WTC11 (cell line): ENCODE measurements around the gene IRAK1. TPM values are rescaled to one million over a fixed set of nuclear protein-coding genes. Genes with fewer than 3 reads are reported as not detected.

Source experiments
- ATAC-seq: fragments of 200-7000 bp; cut with Tn5 transposase; 2 replicates; pipeline ENCODE4 v1.10.0; 2021; ENCODE audit warnings: mild to moderate bottlenecking, moderate library complexity
- CTCF ChIA-PET: fragments of 300-600 bp; sonication (Branson Sonifier 250); formaldehyde crosslinking; loops from one replicate; lab custom pipeline; 2021; ENCODE audit warnings: antibody characterized with exemption; lab: Charles Lee
- POLR2A ChIA-PET: fragments of 350-600 bp; sonication (Branson Sonifier 250); formaldehyde crosslinking; loops from one replicate; lab custom pipeline; 2021; ENCODE audit warnings: antibody characterized with exemption; lab: Charles Lee
- DNase-seq: peaks from one replicate; pipeline ENCODE4 v3.0.0; 2021; ENCODE audit warnings: low spot score
- H3K27ac Mint-ChIP-seq: 2 replicates; pipeline ENCODE4 v1.8.0; 2021; ENCODE audit warnings: mixed read lengths
- H3K27me3 Mint-ChIP-seq: 2 replicates; pipeline ENCODE4 v1.8.0; 2021; ENCODE audit warnings: low read depth, mild to moderate bottlenecking, moderate library complexity, mixed read lengths
- H3K36me3 Mint-ChIP-seq: 2 replicates; pipeline ENCODE4 v1.8.0; 2021; ENCODE audit warnings: mixed read lengths
- H3K4me1 Mint-ChIP-seq: 2 replicates; pipeline ENCODE4 v1.8.0; 2022; ENCODE audit warnings: mixed read lengths
- H3K4me3 Mint-ChIP-seq: 2 replicates; pipeline ENCODE4 v1.8.0; 2021; ENCODE audit warnings: mild to moderate bottlenecking, moderate library complexity, mixed read lengths
- H3K9me3 Mint-ChIP-seq: 2 replicates; pipeline ENCODE4 v1.8.0; 2021; ENCODE audit warnings: mixed read lengths
- ATF1 ChIP-seq: sonication (generic); formaldehyde crosslinking; IDR thresholded peaks from 2 replicates; pipeline ENCODE4 v1.8.1; 2023; ENCODE audit warnings: mild to moderate bottlenecking, moderate library complexity, missing genetic modification reagents
- ATF2 ChIP-seq: sonication (generic); formaldehyde crosslinking; IDR thresholded peaks from 2 replicates; pipeline ENCODE4 v1.8.1; 2022; ENCODE audit warnings: low read depth, missing genetic modification reagents, borderline replicate concordance
- CBFB ChIP-seq: sonication (generic); formaldehyde crosslinking; IDR thresholded peaks from 2 replicates; pipeline ENCODE4 v1.8.1; 2022; ENCODE audit warnings: mild to moderate bottlenecking, low read depth, missing genetic modification reagents
- E2F4 ChIP-seq: sonication (generic); formaldehyde crosslinking; IDR thresholded peaks from 2 replicates; pipeline ENCODE4 v1.8.1; 2022; ENCODE audit warnings: low read depth, mild to moderate bottlenecking, moderate library complexity, missing genetic modification reagents, borderline replicate concordance
- ESRRA ChIP-seq: sonication (generic); formaldehyde crosslinking; IDR thresholded peaks from 2 replicates; pipeline ENCODE4 v1.8.1; 2022; ENCODE audit warnings: mild to moderate bottlenecking, missing genetic modification reagents, borderline replicate concordance
- KAT7 ChIP-seq: sonication (generic); formaldehyde crosslinking; IDR thresholded peaks from 2 replicates; pipeline ENCODE4 v1.8.1; 2023; ENCODE audit warnings: missing genetic modification reagents, mild to moderate bottlenecking, borderline replicate concordance
- MYBL2 ChIP-seq: sonication (generic); formaldehyde crosslinking; IDR thresholded peaks from 2 replicates; pipeline ENCODE4 v1.8.1; 2023; ENCODE audit warnings: mild to moderate bottlenecking, moderate library complexity, missing genetic modification reagents
- NFATC4 ChIP-seq: fragments of 250-450 bp; sonication (Bioruptor Pico); IDR thresholded peaks from 2 replicates; pipeline ENCODE4 v1.9.0; 2021; ENCODE audit warnings: mild to moderate bottlenecking
- ZNF138 ChIP-seq: sonication (generic); formaldehyde crosslinking; conservative IDR thresholded peaks from 2 replicates; pipeline ENCODE4 v1.8.1; 2022; ENCODE audit warnings: mild to moderate bottlenecking, moderate library complexity, missing genetic modification reagents
- ZNF219 ChIP-seq: sonication (generic); formaldehyde crosslinking; IDR thresholded peaks from 2 replicates; pipeline ENCODE4 v1.8.0; 2023; ENCODE audit warnings: missing genetic modification reagents, mild to moderate bottlenecking, borderline replicate concordance
- ZNF232 ChIP-seq: sonication (generic); formaldehyde crosslinking; IDR thresholded peaks from 2 replicates; pipeline ENCODE4 v1.8.0; 2022; ENCODE audit warnings: mild to moderate bottlenecking, missing genetic modification reagents
- total RNA-seq: library from RNA; stranded (reverse); gene quantifications from 3 replicates; pipeline ENCODE4 v1.2.3, GENCODE V29; 2021
- TF ChIP-seq, protein P1 (sequence below): sonication (generic); formaldehyde crosslinking; IDR thresholded peaks from 2 replicates; pipeline ENCODE4 v1.8.0; 2022; ENCODE audit warnings: mild to moderate bottlenecking, missing genetic modification reagents
- TF ChIP-seq, protein P2 (sequence below): sonication (generic); formaldehyde crosslinking; IDR thresholded peaks from 2 replicates; pipeline ENCODE4 v1.8.1; 2023; ENCODE audit warnings: mild to moderate bottlenecking, missing genetic modification reagents
- TF ChIP-seq, protein P3 (sequence below): sonication (generic); formaldehyde crosslinking; IDR thresholded peaks from 2 replicates; pipeline ENCODE4 v1.8.0; 2022; ENCODE audit warnings: mild to moderate bottlenecking, missing genetic modification reagents
- TF ChIP-seq, protein P4 (sequence below): sonication (generic); formaldehyde crosslinking; IDR thresholded peaks from 2 replicates; pipeline ENCODE4 v1.8.1; 2023; ENCODE audit warnings: mild to moderate bottlenecking, missing genetic modification reagents, borderline replicate concordance
- TF ChIP-seq, protein P5 (sequence below): sonication (generic); formaldehyde crosslinking; conservative IDR thresholded peaks from 2 replicates; pipeline ENCODE4 v1.8.1; 2022; ENCODE audit warnings: mild to moderate bottlenecking, missing genetic modification reagents

Gene IRAK1
- total RNA-seq, 1 experiment from 2014 or later, result 32.1 TPM

- DNase-seq, result no peak
- CTCF ChIA-PET, result interaction anchor here (1.2 to 1.8 kb wide), 2 partner anchors 9 to 38 kb away, joined by 3 to 7 read pairs; no protein-coding TSS in a partner anchor
- Mint-ChIP-seq H3K4me3 (no peak overlapping the region), H3K27me3 (no peaks in the 10 kb centered on the region), H3K36me3 (no peaks in the 10 kb centered on the region), H3K4me1 (peaks cover 8% of the 10 kb centered on the region), H3K9me3 (no peaks in the 10 kb centered on the region), H3K27ac (peak overlapping the region; percentile 79)
- TF ChIP-seq NFATC4 (no peak), MYBL2 (CRISPR knock-in tag) (no peak), E2F4 (CRISPR knock-in tag) (no peak), ATF2 (CRISPR knock-in tag) (no peak), CBFB (no peak), ZNF232 (CRISPR knock-in tag) (no peak), ESRRA (CRISPR knock-in tag) (no peak), ATF1 (CRISPR knock-in tag) (no peak), ZNF138 (no peak), ZNF219 (CRISPR knock-in tag) (no peak), KAT7 (CRISPR knock-in tag) (no peak)
- TF ChIP-seq, protein P1, sequence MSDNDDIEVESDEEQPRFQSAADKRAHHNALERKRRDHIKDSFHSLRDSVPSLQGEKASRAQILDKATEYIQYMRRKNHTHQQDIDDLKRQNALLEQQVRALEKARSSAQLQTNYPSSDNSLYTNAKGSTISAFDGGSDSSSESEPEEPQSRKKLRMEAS (CRISPR knock-in tag), result no peak
- TF ChIP-seq, protein P2, sequence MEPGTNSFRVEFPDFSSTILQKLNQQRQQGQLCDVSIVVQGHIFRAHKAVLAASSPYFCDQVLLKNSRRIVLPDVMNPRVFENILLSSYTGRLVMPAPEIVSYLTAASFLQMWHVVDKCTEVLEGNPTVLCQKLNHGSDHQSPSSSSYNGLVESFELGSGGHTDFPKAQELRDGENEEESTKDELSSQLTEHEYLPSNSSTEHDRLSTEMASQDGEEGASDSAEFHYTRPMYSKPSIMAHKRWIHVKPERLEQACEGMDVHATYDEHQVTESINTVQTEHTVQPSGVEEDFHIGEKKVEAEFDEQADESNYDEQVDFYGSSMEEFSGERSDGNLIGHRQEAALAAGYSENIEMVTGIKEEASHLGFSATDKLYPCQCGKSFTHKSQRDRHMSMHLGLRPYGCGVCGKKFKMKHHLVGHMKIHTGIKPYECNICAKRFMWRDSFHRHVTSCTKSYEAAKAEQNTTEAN (CRISPR knock-in tag), result no peak
- TF ChIP-seq, protein P3, sequence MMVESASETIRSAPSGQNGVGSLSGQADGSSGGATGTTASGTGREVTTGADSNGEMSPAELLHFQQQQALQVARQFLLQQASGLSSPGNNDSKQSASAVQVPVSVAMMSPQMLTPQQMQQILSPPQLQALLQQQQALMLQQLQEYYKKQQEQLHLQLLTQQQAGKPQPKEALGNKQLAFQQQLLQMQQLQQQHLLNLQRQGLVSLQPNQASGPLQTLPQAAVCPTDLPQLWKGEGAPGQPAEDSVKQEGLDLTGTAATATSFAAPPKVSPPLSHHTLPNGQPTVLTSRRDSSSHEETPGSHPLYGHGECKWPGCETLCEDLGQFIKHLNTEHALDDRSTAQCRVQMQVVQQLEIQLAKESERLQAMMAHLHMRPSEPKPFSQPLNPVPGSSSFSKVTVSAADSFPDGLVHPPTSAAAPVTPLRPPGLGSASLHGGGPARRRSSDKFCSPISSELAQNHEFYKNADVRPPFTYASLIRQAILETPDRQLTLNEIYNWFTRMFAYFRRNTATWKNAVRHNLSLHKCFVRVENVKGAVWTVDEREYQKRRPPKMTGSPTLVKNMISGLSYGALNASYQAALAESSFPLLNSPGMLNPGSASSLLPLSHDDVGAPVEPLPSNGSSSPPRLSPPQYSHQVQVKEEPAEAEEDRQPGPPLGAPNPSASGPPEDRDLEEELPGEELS, result no peak
- TF ChIP-seq, protein P4, sequence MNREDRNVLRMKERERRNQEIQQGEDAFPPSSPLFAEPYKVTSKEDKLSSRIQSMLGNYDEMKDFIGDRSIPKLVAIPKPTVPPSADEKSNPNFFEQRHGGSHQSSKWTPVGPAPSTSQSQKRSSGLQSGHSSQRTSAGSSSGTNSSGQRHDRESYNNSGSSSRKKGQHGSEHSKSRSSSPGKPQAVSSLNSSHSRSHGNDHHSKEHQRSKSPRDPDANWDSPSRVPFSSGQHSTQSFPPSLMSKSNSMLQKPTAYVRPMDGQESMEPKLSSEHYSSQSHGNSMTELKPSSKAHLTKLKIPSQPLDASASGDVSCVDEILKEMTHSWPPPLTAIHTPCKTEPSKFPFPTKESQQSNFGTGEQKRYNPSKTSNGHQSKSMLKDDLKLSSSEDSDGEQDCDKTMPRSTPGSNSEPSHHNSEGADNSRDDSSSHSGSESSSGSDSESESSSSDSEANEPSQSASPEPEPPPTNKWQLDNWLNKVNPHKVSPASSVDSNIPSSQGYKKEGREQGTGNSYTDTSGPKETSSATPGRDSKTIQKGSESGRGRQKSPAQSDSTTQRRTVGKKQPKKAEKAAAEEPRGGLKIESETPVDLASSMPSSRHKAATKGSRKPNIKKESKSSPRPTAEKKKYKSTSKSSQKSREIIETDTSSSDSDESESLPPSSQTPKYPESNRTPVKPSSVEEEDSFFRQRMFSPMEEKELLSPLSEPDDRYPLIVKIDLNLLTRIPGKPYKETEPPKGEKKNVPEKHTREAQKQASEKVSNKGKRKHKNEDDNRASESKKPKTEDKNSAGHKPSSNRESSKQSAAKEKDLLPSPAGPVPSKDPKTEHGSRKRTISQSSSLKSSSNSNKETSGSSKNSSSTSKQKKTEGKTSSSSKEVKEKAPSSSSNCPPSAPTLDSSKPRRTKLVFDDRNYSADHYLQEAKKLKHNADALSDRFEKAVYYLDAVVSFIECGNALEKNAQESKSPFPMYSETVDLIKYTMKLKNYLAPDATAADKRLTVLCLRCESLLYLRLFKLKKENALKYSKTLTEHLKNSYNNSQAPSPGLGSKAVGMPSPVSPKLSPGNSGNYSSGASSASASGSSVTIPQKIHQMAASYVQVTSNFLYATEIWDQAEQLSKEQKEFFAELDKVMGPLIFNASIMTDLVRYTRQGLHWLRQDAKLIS (CRISPR knock-in tag), result no peak
- TF ChIP-seq, protein P5, sequence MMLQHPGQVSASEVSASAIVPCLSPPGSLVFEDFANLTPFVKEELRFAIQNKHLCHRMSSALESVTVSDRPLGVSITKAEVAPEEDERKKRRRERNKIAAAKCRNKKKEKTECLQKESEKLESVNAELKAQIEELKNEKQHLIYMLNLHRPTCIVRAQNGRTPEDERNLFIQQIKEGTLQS (CRISPR knock-in tag), result no peak
- POLR2A ChIA-PET, result no interaction called here
- ATAC-seq, result no peak
These were observed 15.4 kb downstream of the IRAK1 start for GRCh38 chrX:154004315-154004714.
